NCI-H2196 treated with DMSO at 0.1 percent for 48 hours (cell line): Measurements from ENCODE around the gene NOL12.
"Not testable (repeated sequence)": the region's sequence is repeated elsewhere in the genome, so short reads cannot be mapped to it uniquely, and the experiment has no call there.

Source experiments
- DNase-seq: peaks from one replicate; lab custom pipeline; 2025; ENCODE audit not compliant: unreplicated experiment; lab: John Stamatoyannopoulos, UW

NOL12 gene

DNA sequence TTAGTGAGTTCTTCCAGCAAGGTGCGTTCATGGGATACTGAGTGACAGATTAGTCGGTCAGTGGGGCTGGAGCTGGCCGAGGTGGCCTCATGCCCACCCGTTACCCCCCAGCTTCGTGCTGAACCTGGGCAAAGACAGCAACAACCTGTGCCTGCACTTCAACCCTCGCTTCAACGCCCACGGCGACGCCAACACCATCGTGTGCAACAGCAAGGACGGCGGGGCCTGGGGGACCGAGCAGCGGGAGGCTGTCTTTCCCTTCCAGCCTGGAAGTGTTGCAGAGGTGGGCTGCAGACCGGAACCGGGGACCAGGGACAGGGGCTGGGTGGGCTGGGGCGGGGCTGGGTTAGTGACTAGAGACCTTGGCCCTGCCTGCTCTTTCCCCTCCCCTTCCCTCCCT is 7.8 kb upstream of the NOL12 start:
- DNase-seq, result no peak

DNA sequence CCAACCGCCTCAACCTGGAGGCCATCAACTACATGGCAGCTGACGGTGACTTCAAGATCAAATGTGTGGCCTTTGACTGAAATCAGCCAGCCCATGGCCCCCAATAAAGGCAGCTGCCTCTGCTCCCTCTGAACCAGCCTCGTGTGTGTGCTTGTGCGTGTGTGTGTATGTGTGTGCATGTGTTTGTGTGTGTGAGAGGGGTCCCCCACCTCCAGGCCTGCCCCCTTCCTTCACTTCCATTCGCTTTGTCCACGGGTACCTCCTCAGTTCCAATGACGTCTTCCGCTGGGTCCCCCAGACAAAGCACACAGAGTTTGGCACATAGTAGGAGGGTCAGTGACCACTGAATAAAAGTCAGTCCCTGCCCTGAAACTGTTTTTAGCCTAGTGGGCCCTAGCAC is 6.5 kb upstream of the NOL12 start:
- DNase-seq, result no peak

DNA sequence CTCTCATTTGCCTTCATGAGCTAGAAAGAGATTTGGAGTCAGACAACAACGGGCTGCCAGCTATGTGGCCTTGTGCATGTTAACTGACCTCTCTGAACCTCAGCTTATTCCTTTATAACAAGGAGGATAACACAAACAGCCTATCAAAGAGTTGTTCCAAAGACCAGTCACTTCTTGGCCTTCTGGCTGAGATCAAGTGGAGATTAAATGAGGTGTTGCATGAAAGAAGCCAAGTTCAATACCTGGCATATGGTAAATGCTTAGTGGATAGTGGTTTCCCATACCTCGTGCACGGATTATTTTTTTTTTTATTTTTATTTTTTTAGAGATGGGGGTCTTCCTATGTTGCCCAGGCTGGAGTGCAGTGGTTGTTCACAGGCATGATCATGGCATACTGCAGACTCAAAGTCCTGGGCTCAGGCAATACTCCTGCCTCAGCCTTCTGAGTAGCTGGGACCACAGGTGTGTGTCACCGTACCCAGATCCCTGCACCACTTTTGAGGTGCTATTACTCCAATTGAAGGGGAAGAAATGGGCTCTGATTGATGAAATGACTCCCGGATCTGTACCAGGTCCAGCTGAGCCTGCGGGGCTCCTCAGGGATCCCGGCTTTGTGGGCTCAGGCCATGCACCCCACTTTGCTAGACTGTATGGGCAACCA is 5.8 kb upstream of the NOL12 start:
- DNase-seq, result no peak

DNA sequence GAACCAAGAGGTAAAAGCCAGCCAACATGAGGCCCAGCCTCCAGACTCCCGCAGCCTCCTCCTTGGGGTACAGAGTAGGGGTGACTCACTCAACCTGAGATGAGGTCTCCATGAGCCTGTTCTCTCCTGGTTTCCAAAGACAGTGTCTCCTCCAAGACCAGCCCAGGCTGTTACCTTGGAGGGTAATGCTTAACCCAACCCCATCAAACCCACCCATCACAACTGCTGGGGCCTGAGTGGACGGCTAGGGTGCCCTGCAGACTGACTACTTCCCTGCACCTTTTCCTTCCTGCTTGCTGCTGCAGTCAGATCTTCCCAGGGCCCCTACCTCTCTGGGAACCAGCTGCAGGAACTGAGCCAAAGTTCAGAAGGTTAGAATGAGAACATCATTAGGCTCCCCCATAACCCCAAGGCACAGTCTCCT is 5.1 kb upstream of the NOL12 start:
- no peak for DNase-seq

DNA sequence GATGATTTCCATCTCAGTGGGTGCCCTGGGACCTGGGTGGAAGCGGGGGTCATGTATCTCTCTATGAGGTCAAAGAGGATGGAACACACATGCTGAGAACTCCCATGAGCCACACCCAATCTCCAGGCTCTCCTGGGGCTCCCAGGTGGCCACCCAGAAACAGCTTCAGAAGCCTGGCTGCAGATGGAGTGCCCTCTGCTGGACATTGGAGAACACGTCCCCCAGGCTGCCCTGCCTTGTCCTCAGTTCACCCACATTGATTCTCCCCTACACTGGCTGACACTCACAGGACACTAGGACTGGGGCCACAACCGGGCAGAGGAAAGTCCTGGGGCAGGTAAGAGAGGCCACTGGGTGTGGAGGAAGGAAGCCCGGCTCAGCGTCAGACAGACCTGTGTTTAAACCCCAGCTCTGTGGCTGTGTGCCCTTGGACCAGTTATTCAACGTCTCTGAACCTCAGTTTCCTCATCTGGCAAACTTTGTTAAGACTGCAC is 4.5 kb upstream of the NOL12 start:
- peak; percentile 12 for DNase-seq

DNA sequence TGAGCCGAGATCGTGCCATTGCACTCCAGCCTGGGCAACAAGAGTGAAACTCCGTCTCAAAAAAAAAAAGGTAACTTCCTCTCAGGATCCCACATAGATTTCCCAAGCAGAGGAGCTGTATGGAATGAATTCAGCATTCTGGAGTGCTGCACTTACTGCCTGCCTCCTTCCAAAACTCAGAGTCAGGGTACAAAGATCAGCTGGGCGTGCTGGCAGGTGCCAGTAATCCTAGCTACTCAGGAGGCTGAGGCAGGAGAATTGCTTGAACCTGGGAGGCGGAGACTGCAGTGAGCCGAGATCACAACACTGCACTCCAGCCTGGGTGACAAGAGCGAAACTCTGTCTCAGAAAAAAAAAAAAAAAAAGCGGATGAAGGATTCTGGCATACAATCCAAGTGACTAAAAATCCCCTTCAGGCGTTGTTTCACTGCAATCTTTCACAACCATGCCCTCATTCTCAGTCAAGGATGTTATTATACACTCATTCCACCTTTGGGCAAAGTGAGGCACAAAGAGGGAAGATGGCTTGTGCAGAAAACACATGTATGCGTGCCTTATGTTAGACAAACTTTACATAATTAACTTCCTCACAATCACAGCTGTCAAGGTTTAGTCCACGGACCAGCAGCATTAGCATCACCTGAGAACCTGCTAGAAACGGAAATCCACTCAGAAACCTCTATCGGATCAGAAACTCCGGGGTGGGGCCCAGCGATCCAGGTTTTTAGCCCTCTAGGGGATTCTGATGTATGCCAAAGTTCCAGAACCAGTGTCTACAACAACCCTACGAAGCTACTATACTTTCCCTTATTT is 1.1 kb upstream of the NOL12 start:
- no peak for DNase-seq

DNA sequence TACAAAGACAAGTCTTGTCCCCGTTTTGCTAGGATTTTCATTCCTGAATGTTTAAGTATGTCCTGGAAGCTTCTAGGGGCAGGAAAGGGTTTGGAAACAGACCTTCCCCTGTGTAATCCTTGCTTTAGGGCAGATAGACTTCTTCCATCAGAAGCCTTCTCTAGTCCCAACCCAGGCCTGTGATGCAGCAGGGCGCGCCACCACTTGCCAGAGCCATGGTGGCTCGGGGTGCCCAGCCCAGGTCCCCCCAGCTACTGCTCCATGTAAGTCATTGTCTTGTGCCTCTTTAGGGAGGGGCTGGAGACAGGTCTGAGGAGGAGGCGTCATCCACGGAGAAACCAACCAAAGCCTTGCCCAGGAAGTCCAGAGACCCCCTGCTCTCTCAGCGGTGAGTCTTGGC is 4.3 kb downstream of the NOL12 start:
- DNase-seq, result no peak

DNA sequence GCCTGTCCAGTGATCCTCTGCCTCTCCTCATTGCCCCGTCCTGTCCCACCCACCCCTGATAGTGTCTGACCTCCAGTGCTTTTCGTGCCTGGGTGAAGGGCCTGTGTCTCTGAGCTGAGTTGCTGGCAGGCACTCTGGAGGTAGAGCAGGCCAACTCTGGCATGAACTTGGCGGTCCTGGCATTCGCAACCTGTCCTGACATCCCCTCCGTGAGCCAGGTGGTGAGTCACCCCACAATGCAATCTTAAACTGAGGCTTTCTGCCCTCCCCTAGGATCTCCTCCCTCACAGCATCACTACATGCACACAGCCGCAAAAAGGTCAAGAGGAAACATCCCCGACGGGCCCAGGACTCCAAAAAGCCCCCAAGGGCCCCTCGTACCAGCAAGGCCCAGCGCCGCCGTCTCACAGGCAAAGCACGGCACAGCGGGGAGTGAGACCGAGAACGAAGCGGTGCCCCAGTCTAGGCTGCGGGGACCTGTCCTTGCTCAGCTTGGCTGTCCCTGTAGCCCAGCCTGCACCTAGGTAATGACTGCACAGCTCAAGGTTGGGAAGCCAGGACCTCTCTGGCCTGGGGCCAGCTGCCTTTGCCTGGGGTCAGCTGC is 4.9 kb downstream of the NOL12 start:
- no peak for DNase-seq

DNA sequence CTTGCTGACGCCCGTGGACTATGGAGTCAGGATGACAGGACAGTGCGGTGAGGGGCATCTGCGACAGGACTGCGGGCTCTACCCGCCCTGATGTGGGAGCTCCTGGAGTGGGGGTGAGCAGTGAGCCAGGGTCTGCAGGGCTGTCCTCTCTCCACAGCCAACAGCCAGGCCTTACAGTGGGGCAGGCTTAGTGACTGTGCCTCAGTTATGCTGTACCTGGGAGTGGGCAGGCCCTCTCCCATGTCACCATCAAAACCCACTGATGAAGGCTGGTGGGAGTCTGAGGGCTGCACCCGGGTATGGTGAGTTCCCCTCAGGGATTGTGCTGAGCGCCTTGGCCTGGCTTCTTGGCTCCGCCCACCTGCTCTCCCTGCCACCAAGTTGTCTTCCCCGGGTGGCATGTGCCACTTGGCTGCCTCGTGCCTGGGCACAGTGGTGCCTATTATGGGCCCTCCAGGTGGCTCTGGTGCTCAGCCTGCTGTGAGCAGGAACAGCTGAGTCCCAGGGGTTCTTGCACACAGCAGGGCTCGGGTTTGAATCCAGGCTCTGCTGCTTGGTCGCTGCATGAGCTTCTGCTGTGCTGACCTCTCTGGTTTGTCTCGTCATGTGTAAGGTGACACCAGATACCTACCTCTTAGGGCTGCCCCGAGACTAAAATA is 6.6 kb downstream of the NOL12 start:
- DNase-seq, result no peak

DNA sequence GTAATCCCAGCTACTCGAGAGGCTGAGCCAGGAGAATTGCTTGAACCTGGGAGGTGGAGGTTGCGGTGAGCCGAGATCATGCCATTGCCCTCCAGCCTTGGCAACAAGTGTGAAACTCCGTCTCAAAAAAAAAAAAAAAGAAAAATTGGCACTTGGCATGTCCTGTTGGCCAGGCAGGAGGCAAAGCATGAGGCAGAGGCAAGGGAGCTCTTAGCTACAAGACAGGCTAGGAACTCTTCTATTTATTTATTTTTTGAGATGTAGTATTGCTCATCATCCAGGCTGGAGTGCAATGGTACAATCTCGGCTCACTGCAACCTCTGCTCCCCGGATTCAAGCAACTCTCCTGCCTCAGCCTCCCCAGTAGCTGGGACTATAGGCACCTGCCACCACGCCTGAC is 8.0 kb downstream of the NOL12 start:
- not testable (repeated sequence) for DNase-seq

DNA sequence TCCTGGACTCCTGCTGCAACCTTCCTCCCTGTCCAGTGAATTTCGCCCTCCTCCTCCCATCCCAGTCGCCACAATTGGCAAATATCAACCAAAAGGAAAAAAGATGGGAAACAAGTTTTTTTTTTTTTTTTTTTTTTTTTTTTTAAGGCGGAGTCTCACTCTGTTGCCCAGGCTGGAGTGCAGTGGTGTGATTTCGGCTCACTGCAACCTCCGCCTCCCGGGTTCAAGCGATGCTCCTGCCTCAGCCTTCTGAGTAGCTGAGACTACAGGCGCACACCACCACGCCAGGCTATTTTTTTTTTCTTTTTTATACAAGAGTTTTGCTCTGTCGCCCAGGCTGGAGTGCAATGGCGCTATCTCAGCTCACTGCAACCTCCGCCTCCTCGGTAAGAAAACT is 10.1 kb downstream of the NOL12 start:
- not testable (repeated sequence) for DNase-seq

DNA sequence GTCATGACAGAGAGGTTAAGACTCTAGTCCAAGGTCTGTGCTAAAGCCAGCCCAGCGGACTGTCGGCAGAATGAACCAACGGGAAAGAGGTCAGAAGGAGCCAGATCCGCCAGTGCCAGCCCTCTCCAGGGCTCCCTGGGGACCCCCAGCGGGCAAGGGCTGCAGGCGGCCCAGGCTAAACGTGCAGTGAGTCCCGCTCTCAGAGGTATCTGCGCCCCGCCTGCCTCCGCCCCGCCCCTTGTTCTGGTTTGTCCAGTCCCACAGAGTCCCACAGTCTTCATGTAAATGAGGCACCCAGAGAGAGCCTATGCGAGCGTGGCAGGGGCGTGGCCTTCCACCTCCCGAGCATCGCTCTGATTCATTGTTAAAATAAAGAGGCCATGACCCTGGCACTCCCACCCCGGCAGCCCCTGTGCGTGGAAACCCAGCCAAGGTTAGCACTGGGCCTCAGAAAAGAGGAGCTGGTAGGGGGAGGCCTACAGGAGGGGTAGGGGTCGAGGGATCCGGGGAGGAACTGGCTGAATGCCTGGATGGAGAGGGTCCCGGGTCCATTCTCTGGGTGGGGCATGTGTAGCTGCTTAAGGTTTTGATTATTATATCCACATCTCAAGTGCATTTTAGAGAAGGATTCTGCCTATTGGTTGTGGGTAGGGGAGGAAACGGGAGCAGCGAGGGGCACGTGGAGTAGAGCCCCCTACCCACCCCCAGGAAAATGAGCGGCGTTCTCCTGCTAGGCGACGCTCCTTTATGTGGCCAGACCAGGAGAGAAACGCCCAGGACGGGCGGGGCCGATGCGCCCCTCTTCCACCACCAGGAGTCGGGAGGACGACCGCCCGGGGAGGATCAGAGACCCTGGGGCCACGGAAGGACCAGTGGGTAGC is 10.8 kb downstream of the NOL12 start, which contains the start of gene TRIOBP:
Gene TRIOBP (plus strand): TSS at position 392 of the 881 bp plus-strand sequence. CDS start 4,318 bp downstream, outside the sequence.
- peak; percentile 87 for DNase-seq

DNA sequence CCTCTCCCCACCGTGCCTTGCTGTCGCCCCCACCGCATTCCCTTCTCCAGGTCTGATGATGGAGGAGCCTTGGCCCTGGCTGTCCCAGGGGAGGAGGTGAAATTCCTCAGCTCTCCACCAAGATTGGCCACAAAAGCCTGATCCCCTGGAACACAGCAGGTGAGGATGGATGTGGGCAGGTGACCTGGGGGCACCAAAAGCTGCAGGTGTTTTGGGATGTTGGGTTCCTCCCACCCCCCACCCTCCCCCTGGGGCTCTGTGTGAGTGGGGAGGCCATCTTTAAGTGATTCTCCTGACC is 11.3 kb downstream of the NOL12 start:
- DNase-seq, result no peak

DNA sequence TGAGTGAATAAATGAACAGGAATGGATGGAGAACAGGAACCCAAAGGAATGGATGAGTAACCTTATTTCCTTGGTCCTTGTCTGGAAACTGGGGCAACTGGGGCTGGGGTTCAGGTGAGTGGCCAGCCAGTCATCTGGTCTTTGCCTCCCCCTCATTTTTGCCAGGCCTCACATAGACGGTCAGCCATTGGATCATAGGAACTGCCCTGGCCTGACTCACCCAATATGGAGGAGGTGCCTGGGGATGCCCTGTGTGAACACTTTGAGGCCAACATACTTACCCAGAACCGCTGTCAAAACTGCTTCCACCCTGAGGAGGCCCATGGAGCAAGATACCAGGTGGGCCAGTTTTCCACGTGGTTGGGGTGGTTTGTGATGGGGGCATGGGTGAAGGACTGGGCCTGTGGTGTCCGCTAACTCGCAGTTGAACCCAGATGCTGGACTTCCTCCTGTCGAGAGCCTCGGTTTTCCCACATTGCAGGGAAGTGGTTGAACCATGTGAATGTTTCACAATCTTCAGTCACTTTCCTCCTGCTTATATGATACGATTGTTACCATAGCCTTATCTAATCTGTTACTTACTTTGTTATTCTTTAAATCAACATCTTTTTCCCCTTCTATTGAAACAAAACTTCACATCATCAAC is 15.1 kb downstream of the NOL12 start:
- no peak for DNase-seq

DNA sequence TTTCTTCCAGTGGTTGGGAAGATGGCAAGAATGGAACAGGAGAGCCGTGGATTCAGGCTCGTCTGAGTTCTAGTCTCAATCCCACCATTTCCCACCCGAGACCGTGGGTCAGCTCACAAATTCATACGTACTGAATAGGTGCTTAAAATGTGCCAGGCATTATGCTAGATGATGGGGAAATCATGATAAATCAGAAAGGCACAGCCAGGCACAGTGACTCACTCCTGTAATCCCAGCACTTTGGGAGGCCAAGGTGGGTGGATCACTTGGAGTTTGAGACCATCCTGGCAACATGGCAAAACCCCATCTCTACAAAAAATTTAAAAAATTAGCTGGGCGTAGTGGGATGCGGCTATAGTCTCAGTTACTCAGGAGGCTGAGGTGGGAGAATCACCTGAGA is 17.8 kb downstream of the NOL12 start:
- DNase-seq, result no peak

DNA sequence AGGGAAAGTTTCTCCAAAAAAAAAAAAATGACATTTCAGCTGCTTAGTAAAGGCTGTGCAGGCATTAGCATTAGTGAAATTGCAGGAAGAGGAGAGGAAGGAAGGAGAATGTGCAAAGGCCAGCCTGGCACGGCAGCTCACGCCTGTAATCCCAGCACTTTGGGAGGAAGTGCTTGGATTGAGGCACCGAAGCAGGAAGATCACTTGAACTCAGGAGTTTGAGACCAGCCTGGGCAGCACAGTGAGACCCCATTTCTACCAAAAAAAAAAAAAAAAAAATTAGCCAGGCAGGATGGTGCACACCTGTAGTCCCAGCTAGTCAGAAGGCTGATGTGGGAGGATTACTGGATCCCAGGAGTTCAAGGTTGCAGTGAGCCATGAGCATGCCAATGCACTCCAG is 18.5 kb downstream of the NOL12 start:
- DNase-seq, result no peak

DNA sequence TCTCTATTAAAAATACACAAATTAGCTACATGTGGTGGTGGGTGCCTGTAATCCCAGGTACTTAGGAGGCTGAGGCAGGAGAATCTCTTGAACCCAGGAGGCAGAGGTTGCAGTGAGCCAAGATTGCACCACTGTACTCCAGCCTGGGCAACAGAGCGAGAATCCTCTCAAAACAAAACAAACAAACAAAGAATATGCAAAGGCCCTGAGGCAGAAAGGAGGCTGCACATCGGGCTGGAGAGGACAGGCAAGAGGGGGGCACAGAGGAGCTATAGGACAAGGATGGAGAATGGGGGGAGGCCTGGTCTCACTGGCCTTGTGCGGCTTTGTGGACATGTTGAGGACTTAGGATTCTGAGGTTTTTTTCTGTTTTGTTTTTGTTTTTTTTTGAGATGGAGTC is 19.1 kb downstream of the NOL12 start:
- DNase-seq, result no peak

DNA sequence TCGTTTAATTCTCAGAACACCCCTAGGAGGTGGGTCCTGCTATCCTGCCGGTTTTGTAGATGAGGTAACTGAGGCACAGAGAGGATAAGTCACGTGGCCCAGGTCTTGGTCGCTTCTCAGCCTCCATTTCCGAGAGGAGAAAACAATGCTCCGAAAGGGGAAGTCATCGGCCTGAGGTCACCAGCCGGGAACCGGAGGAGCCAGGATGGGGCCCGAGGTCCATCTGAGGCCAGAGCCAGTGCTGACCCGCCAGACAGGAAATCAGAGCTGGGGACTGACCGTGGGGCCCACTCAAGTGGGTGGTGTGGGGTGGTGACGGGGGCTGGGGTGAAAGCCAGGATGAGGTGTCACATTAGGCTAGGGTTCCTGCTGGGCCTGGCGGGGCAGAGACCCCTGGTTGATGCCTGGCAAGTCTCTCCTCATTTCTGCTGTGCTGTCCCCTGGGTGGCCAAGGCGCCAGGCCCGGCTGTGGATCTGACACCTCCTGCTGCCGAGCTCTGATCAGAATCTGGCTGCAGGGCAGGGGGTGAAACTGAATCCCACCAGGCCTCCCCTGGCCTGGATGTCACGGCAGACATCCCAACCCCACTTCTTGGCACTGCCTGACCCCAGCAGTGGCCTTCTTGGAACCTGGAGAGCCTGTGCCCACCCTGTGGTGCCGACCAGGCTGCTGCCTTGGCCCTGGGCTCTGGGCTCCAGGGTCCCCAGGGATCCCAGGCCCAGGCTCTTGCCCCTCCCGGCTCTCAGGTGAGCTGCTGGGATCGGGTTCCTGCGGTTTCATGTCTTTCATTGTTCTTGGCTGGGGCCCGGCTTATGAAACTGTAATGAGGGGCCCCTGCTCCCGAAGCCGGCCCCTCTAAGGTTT is 22.7 kb downstream of the NOL12 start:
- DNase-seq, result no peak

DNA sequence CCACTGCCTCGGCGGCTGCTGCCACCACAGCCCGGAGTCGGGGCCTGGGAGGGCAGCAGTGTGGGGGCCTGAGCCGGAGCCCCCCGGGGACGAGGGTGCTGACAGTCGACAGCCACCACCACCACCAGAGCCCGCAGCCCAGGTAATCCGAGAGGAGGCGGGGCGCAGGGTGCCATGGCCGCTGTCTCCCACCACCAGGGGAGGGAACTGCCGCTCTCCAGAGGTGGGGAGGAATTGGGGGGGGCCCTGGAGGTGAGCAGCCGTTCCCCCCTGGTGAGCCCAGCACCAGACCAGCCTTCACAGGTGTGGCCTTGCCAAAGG is 23.3 kb downstream of the NOL12 start:
- DNase-seq, result no peak
